Activated T-helper 2 cell treated with anti-CD3 and anti-CD28 coated beads, Interferon-gamma antibody, Interleukin-2, Interleukin-4, amounts not matched to agents 10 μg/mL and 5 μg/mL and 100 μg/mL, durations not matched to agents 14 hours and 24 hours and 36 hours (primary cell): Measurements from ENCODE around the gene MCHR2. TPM values are rescaled to one million over a fixed set of nuclear protein-coding genes. Genes with fewer than 3 reads are reported as not detected.

Source experiments
- DNase-seq: peaks from one replicate; pipeline ENCODE4 v3.0.0; 2021; ENCODE audit warnings: low spot score
- H3K27ac Mint-ChIP-seq: one replicate; pipeline ENCODE4 v1.8.0; 2021; ENCODE audit warnings: mixed read lengths
- H3K27me3 Mint-ChIP-seq: one replicate; pipeline ENCODE4 v1.8.0; 2021; ENCODE audit warnings: low read depth, mixed read lengths
- H3K36me3 Mint-ChIP-seq: one replicate; pipeline ENCODE4 v1.8.0; 2021; ENCODE audit warnings: low read depth, mixed read lengths
- H3K4me1 Mint-ChIP-seq: one replicate; pipeline ENCODE4 v1.8.0; 2021; ENCODE audit warnings: low read depth, mixed read lengths
- H3K4me3 Mint-ChIP-seq: one replicate; pipeline ENCODE4 v1.8.0; 2021; ENCODE audit warnings: low read depth, mild to moderate bottlenecking, moderate library complexity, mixed read lengths
- H3K9me3 Mint-ChIP-seq: one replicate; pipeline ENCODE4 v1.8.0; 2021; ENCODE audit warnings: mixed read lengths
- intact Hi-C: fragments of 100-400 bp; cut with micrococcal nuclease; formaldehyde crosslinking; loops from one replicate; pipeline ENCODE4 v1.15.1; 2023
- total RNA-seq: library from RNA; stranded (reverse); gene quantifications from 2 replicates; pipeline ENCODE4 v1.2.3, GENCODE V29; 2022

MCHR2 gene
- total RNA-seq, 1 donor from 2014 or later, result not detected

DNA sequence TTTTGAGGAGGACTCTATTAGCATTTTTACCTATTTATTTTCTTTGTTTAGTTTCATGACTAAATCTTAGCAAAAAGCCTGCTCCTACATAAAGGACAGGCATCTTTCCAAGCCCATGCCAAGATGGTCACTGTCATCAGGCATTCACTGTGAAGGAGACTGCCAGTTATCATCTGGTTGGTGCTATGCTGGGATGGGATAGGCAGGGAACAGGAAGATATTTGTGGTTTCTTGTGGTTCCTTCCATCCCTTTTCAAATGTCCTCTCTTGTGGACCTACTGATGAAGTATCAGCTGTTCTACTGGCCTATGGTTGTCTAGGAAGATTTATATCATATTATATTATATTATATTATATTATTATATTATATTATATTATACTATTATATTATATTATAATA lies 107.0 kb downstream of the MCHR2 start:
- intact Hi-C loops, result no loop called here
- no peak for DNase-seq
- peaks cover 9% of the 10 kb centered on the region for H3K27me3 Mint-ChIP-seq
- no peak overlapping the region for H3K4me3 Mint-ChIP-seq
- H3K4me1 Mint-ChIP-seq, result no peaks in the 10 kb centered on the region
- no peaks in the 10 kb centered on the region for H3K9me3 Mint-ChIP-seq
- H3K27ac Mint-ChIP-seq, result no peak overlapping the region
- no peaks in the 10 kb centered on the region for H3K36me3 Mint-ChIP-seq

DNA sequence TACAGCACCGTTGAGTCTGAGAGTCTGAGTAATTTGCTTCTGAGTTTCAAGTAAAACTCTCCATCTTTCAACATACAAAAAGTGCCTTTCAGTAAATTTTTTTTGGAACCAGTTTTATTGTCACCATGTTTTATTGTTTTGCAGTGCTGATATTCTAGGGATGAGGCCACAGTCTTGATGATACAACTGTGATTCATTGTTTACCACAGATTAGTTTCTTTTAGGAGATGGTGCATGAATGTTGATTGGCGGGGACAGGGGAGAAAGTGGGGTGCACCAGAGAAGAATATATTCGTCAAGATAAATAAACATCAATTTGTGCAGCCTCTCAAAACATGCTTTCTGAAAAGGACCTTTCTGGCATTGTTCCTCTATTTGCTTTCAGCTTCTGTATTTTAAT lies 109.0 kb downstream of the MCHR2 start:
- intact Hi-C loops, result no loop called here
- H3K9me3 Mint-ChIP-seq, result no peaks in the 10 kb centered on the region
- H3K27ac Mint-ChIP-seq, result no peak overlapping the region
- no peak overlapping the region for H3K4me3 Mint-ChIP-seq
- H3K36me3 Mint-ChIP-seq, result no peaks in the 10 kb centered on the region
- H3K4me1 Mint-ChIP-seq, result no peaks in the 10 kb centered on the region
- H3K27me3 Mint-ChIP-seq, result peaks cover 7% of the 10 kb centered on the region
- no peak for DNase-seq

DNA sequence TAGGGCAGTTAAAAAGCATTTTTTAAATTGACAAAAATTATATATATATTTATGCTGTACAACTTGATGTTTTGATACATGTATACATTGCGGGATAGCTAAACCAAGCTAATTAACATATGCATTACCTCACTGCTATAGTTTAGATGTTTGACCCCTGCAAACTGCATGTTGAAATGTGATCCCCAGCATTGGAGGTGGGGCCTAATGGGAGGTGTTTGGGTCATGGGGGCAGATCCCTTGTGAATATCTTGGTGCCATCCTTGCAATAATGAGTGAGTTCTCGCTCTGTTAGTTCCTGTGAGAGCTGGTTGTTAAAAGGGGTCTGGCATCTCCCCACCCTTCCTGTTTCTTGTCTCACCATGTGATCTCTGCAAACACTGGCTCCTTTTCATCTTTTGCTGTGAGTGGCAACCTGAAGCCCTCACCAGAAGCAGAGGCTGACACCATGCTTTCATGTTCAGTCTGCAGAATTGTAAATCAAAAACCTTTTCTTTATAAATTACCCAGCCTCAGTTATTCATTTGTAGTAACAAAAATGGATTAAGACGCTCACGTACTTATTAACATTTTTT lies 111.8 kb downstream of the MCHR2 start:
- Mint-ChIP-seq H3K4me3 (no peak overlapping the region), H3K36me3 (no peaks in the 10 kb centered on the region), H3K4me1 (no peaks in the 10 kb centered on the region), H3K9me3 (no peaks in the 10 kb centered on the region), H3K27me3 (peaks cover 7% of the 10 kb centered on the region), H3K27ac (no peak overlapping the region)
- intact Hi-C loops, result no loop called here
- DNase-seq, result no peak

DNA sequence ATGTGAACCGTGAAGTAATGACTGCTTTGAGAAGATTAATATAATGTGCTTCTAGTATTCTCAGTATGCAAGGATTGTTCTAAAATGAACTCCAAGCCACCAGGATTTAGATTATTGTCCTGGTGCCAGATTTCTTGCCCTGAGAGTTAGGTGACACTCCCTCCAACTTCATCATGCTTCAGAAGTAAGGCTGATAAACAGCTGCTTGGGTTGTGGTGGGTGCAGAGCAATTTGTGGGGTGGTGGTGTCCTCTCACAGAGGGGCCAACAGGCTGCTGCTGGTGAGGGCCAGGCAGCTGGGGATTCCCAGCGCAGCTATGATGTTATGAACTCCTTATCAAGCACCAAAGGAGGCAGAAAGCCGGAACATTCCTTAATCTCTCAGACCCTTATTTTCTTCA lies 114.6 kb downstream of the MCHR2 start:
- H3K27ac Mint-ChIP-seq, result no peak overlapping the region
- DNase-seq, result no peak
- no peaks in the 10 kb centered on the region for H3K36me3 Mint-ChIP-seq
- intact Hi-C loops, result no loop called here
- peaks cover 6% of the 10 kb centered on the region for H3K27me3 Mint-ChIP-seq
- H3K4me1 Mint-ChIP-seq, result no peaks in the 10 kb centered on the region
- H3K9me3 Mint-ChIP-seq, result no peaks in the 10 kb centered on the region
- no peak overlapping the region for H3K4me3 Mint-ChIP-seq

DNA sequence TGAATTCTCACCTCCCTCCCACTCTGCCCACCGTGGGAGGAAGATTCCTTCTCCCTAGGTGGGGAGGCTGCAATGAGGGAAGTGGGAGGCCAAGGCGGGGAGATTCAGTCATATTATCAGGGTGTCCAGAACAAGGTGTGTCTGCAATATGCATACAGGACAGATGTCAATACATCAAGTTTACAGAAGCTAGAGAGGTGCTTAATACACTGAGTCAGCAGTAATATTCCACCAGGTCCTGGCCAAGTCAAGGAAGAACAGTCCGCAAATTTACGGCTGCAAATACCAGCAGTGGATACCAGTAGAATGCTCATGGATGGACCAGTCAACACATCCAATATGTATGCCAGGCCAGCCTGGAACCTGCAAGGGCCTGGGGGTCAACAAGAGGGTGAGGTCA lies 119.0 kb downstream of the MCHR2 start:
- no peak overlapping the region for H3K4me3 Mint-ChIP-seq
- H3K4me1 Mint-ChIP-seq, result no peaks in the 10 kb centered on the region
- peaks cover 7% of the 10 kb centered on the region for H3K27me3 Mint-ChIP-seq

DNA sequence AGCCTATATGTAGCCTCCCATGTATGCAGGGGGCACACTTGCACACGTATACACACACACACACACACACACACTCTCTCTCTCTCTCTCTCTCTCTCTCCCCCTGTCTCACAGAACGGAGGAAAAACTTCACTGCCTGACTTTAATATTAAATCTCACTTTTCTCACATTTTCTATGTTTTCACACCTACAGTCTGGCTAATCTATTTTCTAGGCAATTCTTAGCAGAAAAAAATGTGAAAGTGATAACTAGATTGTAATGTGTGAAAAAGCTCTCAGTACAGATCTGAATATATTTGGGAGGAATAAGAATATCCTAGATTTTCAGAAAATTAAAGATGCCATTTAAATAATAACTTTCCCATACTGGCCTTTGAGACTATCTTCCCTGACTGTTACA lies 120.9 kb downstream of the MCHR2 start:
- intact Hi-C loops, result no loop called here
- no peak overlapping the region for H3K4me3 Mint-ChIP-seq
- peaks cover 3% of the 10 kb centered on the region for H3K4me1 Mint-ChIP-seq
- H3K27me3 Mint-ChIP-seq, result peaks cover 20% of the 10 kb centered on the region
- H3K9me3 Mint-ChIP-seq, result no peaks in the 10 kb centered on the region
- H3K27ac Mint-ChIP-seq, result no peak overlapping the region
- H3K36me3 Mint-ChIP-seq, result no peaks in the 10 kb centered on the region
- DNase-seq, result no peak

More for the DNA sequence above, 119.0 kb downstream of the MCHR2 start:
- Mint-ChIP-seq H3K27ac (no peak overlapping the region), H3K36me3 (no peaks in the 10 kb centered on the region), H3K9me3 (no peaks in the 10 kb centered on the region)
- intact Hi-C loops, result no loop called here
- DNase-seq, result no peak

DNA sequence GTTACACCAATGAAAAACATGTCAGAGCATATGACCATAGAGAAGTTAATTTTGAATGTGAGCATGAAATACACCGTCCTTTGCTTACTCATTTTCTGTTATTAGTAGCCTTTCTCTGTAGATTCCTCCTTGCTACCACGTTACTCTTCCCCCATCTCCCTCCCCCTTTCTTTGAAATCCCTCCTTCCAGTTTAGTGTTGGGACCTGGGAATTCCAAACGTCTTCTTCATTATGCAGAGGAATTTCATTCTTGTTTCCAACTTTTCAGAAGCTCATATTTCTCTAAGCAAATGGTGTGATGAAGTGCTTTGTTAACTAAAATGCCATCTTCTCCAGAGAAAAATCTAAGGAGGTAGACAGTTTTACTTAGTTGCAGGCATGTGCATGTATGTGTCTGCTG lies 122.4 kb downstream of the MCHR2 start:
- Mint-ChIP-seq H3K4me3 (no peak overlapping the region), H3K27me3 (peaks cover 18% of the 10 kb centered on the region), H3K9me3 (no peaks in the 10 kb centered on the region), H3K4me1 (peaks cover 3% of the 10 kb centered on the region), H3K27ac (no peak overlapping the region), H3K36me3 (no peaks in the 10 kb centered on the region)
- intact Hi-C loops, result no loop called here
- no peak for DNase-seq
